ENCODE data around the gene CRIM1. TPM values are rescaled to one million over a fixed set of nuclear protein-coding genes. Genes with fewer than 3 reads are reported as not detected.

Gene CRIM1
- total RNA-seq, 1 experiment from 2014 or later = 27.6 TPM

GRCh38 chr2:36405183-36405582, 49.6 kb downstream of the CRIM1 start:
- Histone ChIP-seq H2BK15ac (ENCODE audit: low read depth, low read length) (no peak overlapping the region), H3K18ac (ENCODE audit: insufficient read length, low read depth, low read length) (no peak overlapping the region), H3K23ac (ENCODE audit: insufficient read length, low read depth, low read length) (no peak overlapping the region), H3K4ac (ENCODE audit: low read depth, low read length) (no peak overlapping the region), H2BK20ac (ENCODE audit: low read depth, low read length, poor library complexity, severe bottlenecking) (no peak overlapping the region), H4K5ac (ENCODE audit: insufficient read length, low read depth, low read length) (no peak overlapping the region), H3T11ph (ENCODE audit: low read length) (no peak overlapping the region), H3K4me2 (ENCODE audit: insufficient read depth, insufficient read length, low read length) (no peak overlapping the region), H4K8ac (replicated peaks; ENCODE audit: insufficient read length, low read depth, low read length) (no peak overlapping the region), H3K23me2 (ENCODE audit: insufficient read length, low read depth, low read length, poor library complexity, severe bottlenecking) (no peaks in the 10 kb centered on the region), H3K27ac (ENCODE audit: insufficient read length, low read depth, low read length) (no peak overlapping the region), H4K91ac (ENCODE audit: insufficient read length, low read depth, low read length) (no peak overlapping the region), H2AFZ (ENCODE audit: low read length) (no peak overlapping the region), H3K9me3 (ENCODE audit: control insufficient read depth, low read depth, low read length) (no peaks in the 10 kb centered on the region), H3K4me1 (ENCODE audit: insufficient read depth, low read length) (peaks cover 12% of the 10 kb centered on the region), H2BK5ac (ENCODE audit: insufficient read length, low read length) (no peak overlapping the region), H3K56ac (ENCODE audit: insufficient read length, low read depth, low read length) (no peak overlapping the region), H2AK5ac (ENCODE audit: insufficient read length, low read length) (no peak overlapping the region), H2BK12ac (ENCODE audit: insufficient read length, low read depth, low read length) (no peak overlapping the region), H3K79me2 (ENCODE audit: insufficient read depth, low read length) (peaks cover 4% of the 10 kb centered on the region; the same call in 1 of the 2 replicates), H2BK120ac (ENCODE audit: low read depth, low read length, poor library complexity, severe bottlenecking) (no peak overlapping the region), H4K20me1 (ENCODE audit: control insufficient read depth, insufficient read depth, insufficient read length) (no peaks in the 10 kb centered on the region), H3K27me3 (ENCODE audit: insufficient read depth, low read length) (no peaks in the 10 kb centered on the region), H3K14ac (ENCODE audit: insufficient read depth, low read length) (no peak overlapping the region), H3K9ac (ENCODE audit: extremely low read depth, insufficient read length, low read length) (no peak overlapping the region), H3K79me1 (ENCODE audit: insufficient read depth, low read depth, low read length, poor library complexity, severe bottlenecking) (peaks cover 3% of the 10 kb centered on the region)
- no peaks in the 10 kb centered on the region for H3K9me3 Mint-ChIP-seq
- H3K36me3 Mint-ChIP-seq (ENCODE audit: insufficient read depth in 1 of 3, low read depth in 3 of 3) = no peaks in the 10 kb centered on the region
- peak overlapping the region in 1 of 3 experiments; percentile 16; a peak in 2 of 7 replicates for H3K27ac Mint-ChIP-seq
- no peaks in the 10 kb centered on the region for H3K27me3 Mint-ChIP-seq (ENCODE audit: low read depth)
- TF ChIP-seq CTCF (conservative IDR thresholded peaks at IDR 0.05) = no peak
- no CpG with 5 or more reads among the region's 5 CpGs for WGBS (ENCODE audit: extremely low coverage, insufficient read length, low lambda C conversion rate)
- peaks cover 29 to 32% of the 10 kb centered on the region in 2 experiments for H3K4me1 Mint-ChIP-seq
- no peak for DNase-seq
- H3K4me3 Mint-ChIP-seq = no peak overlapping the region
